HFFc6 (cell line): ENCODE measurements around the gene RAD51D. TPM values are rescaled to one million over a fixed set of nuclear protein-coding genes. Genes with fewer than 3 reads are reported as not detected.

Experiments
- DNase-seq: peaks from one replicate; pipeline ENCODE4 v3.0.0-alpha.2; 2018
- H3K27ac Mint-ChIP-seq: 2 replicates; pipeline ENCODE4 v1.8.0; 2020; ENCODE audit warnings: mild to moderate bottlenecking, mixed read lengths
- H3K27me3 Mint-ChIP-seq: 2 replicates; pipeline ENCODE4 v1.8.0; 2021; ENCODE audit warnings: mild to moderate bottlenecking, moderate library complexity, mixed read lengths; ENCODE audit not compliant: insufficient read depth
- H3K36me3 Mint-ChIP-seq: 2 replicates; pipeline ENCODE4 v1.8.0; 2021; ENCODE audit warnings: low read depth, mixed read lengths
- H3K4me1 Mint-ChIP-seq: 2 replicates; pipeline ENCODE4 v1.8.0; 2020; ENCODE audit warnings: low read depth, mixed read lengths
- H3K4me3 Mint-ChIP-seq: 2 replicates; pipeline ENCODE4 v1.8.0; 2020; ENCODE audit warnings: mild to moderate bottlenecking, moderate library complexity, mixed read lengths
- H3K9me3 Mint-ChIP-seq: 2 replicates; pipeline ENCODE4 v1.8.0; 2020; ENCODE audit warnings: mild to moderate bottlenecking, mixed read lengths
- total RNA-seq, 6 experiments: library from RNA; stranded (reverse); fragmentation: NEBNext Ultra II Directional; extraction: Animal tissue kit (Norgen Biotek cat#: 25700); gene quantifications; 2 replicates in 1 of 6; 3 replicates in 5 of 6; pipeline ENCODE4 v1.2.3, GENCODE V29; 2021
- TF ChIP-seq, protein P1 (sequence below): fragments of 200-600 bp; sonication (generic); IDR thresholded peaks from 2 replicates; pipeline ENCODE4 v1.5.0; 2021; ENCODE audit warnings: antibody characterized with exemption, mild to moderate bottlenecking

RAD51D gene
- total RNA-seq, 6 experiments from 2014 or later, result 8.9 to 14.1 (median 12.7) TPM

DNA sequence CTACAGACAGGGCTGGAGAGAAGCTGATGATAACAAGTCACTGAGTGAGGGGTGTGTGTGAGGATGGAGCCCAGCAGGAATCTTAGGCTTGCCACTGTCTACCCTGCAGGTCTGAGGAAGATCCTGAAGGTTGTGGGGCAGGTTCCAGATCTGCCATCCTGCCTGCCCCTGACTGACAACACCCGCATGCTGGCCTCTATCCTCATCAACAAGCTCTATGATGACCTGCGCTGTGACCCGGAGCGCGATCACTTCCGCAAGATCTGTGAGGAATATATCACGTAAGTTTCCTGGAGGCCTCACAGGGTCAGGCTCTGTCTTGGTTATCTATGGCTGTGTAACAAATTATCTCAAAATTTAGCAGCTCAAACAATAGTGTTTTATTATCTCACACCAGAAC is 44.2 kb upstream of the RAD51D start:
- H3K9me3 Mint-ChIP-seq, result no peaks in the 10 kb centered on the region
- TF ChIP-seq, protein P1, sequence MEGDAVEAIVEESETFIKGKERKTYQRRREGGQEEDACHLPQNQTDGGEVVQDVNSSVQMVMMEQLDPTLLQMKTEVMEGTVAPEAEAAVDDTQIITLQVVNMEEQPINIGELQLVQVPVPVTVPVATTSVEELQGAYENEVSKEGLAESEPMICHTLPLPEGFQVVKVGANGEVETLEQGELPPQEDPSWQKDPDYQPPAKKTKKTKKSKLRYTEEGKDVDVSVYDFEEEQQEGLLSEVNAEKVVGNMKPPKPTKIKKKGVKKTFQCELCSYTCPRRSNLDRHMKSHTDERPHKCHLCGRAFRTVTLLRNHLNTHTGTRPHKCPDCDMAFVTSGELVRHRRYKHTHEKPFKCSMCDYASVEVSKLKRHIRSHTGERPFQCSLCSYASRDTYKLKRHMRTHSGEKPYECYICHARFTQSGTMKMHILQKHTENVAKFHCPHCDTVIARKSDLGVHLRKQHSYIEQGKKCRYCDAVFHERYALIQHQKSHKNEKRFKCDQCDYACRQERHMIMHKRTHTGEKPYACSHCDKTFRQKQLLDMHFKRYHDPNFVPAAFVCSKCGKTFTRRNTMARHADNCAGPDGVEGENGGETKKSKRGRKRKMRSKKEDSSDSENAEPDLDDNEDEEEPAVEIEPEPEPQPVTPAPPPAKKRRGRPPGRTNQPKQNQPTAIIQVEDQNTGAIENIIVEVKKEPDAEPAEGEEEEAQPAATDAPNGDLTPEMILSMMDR, result no peak
- no peak overlapping the region for H3K4me3 Mint-ChIP-seq
- peaks cover 12% of the 10 kb centered on the region for H3K27me3 Mint-ChIP-seq
- DNase-seq, result no peak
- peaks cover 11% of the 10 kb centered on the region for H3K4me1 Mint-ChIP-seq
- H3K36me3 Mint-ChIP-seq, result no peaks in the 10 kb centered on the region
- no peak overlapping the region for H3K27ac Mint-ChIP-seq

DNA sequence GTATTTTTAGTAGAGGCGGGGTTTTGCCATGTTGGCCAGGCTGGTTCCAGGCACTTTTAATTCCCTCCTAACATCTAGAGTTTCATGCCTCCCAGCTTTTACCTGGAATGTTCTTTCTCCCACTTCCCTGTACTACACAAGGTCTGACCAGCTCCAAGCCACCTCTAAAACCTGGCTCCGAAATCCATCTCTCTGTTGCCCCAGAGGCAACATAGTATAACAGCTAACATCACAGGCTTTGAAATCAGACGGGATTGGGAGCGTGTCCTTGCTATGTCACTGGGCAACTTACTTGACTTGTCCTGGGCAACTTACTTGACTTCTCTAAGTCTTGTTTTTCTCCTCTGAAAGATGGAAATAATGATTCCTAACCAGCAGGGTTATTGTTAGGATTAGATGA is 43.1 kb upstream of the RAD51D start:
- peaks cover 15% of the 10 kb centered on the region for H3K27me3 Mint-ChIP-seq
- H3K4me1 Mint-ChIP-seq, result peaks cover 7% of the 10 kb centered on the region
- no peaks in the 10 kb centered on the region for H3K36me3 Mint-ChIP-seq
- no peak overlapping the region for H3K4me3 Mint-ChIP-seq
- H3K9me3 Mint-ChIP-seq, result no peaks in the 10 kb centered on the region
- DNase-seq, result no peak
- TF ChIP-seq, protein P1, result no peak
- no peak overlapping the region for H3K27ac Mint-ChIP-seq

DNA sequence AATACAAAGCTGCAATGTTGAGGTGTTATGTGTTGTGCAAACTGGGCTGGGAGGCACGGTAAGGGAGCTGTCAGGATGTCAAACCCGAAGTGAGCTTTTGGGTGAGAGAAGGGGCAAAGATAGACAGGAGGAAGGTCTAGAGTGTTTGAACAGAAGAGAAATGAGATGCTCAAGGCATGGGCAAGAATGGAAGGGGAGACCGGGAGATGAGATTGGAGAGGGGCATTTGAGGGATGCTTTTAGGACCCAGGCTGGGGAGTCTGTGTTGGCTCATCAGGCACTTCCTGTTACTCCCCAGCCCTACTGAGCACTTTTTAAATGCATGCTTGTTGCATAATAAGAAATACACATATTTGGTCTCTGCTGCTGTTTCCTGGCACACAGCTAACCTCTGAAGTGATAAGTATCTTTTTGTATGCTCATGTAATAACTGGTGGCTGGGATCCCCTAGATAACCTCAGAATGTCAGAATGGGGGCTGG is 41.7 kb upstream of the RAD51D start:
- no peaks in the 10 kb centered on the region for H3K9me3 Mint-ChIP-seq
- H3K27me3 Mint-ChIP-seq, result peaks cover 20% of the 10 kb centered on the region
- no peak for DNase-seq
- H3K36me3 Mint-ChIP-seq, result no peaks in the 10 kb centered on the region
- no peak overlapping the region for H3K27ac Mint-ChIP-seq
- no peak overlapping the region for H3K4me3 Mint-ChIP-seq
- TF ChIP-seq, protein P1, result no peak
- no peaks in the 10 kb centered on the region for H3K4me1 Mint-ChIP-seq

DNA sequence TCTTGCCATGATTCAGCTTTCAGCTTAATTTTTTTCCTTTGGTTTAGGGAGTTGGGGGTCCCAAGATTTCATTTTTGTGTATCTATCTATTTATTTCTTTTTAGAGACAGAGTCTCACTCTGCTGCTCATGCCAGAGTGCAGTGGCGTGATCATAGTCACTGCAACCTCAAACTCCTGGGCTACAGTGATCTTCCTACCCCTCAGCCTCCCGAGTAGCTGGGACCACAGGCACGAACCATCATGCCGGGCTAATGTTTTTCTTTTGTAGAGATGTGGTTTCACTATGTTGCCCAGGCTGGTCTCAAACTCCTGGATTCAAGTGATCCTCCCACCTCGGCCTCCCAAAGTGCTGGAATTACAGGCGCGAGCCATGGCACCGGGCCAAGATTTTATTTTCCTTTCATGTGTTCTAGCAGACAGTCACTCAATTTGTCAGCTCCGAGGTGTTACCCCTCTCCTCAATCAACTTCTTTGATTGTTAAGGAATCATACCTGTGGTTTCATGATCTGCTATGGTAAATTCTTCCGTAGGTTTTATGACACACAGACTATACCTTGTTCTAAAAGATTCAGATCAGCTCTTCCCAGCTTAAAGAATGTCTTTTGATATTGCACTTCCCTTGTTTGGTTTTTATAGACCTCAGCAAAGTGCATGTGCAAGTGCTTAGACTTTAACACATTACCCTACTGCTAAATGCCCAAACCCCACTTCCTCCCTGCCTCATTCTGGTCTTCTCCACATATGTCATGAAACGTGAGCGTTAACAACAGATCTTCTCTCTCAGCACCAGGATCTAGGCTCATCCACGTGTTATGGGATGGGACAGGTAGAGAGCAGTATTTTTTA is 40.9 kb upstream of the RAD51D start:
- no peak for DNase-seq
- Mint-ChIP-seq H3K4me1 (no peaks in the 10 kb centered on the region), H3K4me3 (no peak overlapping the region), H3K27ac (no peak overlapping the region), H3K9me3 (no peaks in the 10 kb centered on the region), H3K27me3 (peaks cover 25% of the 10 kb centered on the region), H3K36me3 (no peaks in the 10 kb centered on the region)
- TF ChIP-seq, protein P1, result no peak

DNA sequence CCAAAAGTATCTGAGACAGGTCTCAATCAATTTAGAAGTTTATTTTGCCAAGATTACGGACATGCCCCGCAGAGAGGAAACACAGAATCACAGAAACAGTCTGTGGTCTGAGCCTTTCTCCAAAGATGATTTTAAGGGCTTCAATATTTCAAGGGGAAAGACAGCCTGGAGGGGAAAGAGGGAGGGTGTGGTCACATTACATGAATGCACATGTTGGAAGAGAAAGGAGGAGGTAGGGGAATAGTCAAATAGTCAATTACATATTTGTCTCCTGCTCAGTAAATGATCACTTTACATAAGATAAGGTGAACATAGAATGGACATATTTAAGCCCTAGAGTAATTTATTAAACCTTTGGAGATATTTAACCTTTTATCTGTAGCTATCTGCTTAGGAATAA is 40.3 kb upstream of the RAD51D start:
- DNase-seq, result no peak
- Mint-ChIP-seq H3K4me1 (no peaks in the 10 kb centered on the region), H3K27me3 (peaks cover 30% of the 10 kb centered on the region), H3K9me3 (no peaks in the 10 kb centered on the region), H3K4me3 (no peak overlapping the region), H3K36me3 (no peaks in the 10 kb centered on the region), H3K27ac (no peak overlapping the region)
- TF ChIP-seq, protein P1, result no peak
